PC-9 (cell line): Measurements from ENCODE around the gene POFUT2. TPM values are rescaled to one million over a fixed set of nuclear protein-coding genes. Genes with fewer than 3 reads are reported as not detected.

ENCODE experiments used
- BruUV-seq: library from RNA; stranded (reverse); fragments of 400-500 nt; replicated peaks from 2 replicates; lab custom pipeline; 2021; lab: Mats Ljungman, UMichigan
- CTCF ChIA-PET: fragments of 300-600 bp; sonication (Branson Sonifier 250); formaldehyde crosslinking; loops from one replicate; lab custom pipeline; 2022; ENCODE audit warnings: antibody characterized with exemption; lab: Charles Lee
- POLR2A ChIA-PET: fragments of 300-600 bp; sonication (Branson Sonifier 250); formaldehyde crosslinking; loops from one replicate; lab custom pipeline; 2022; ENCODE audit warnings: antibody characterized with exemption; ENCODE audit not compliant: unreplicated experiment; lab: Charles Lee
- DNase-seq, 2 experiments: peaks; one replicate each; pipeline versions ENCODE4 v3.0.0 to v3.0.0-alpha.2; 2015 to 2022; ENCODE audit warnings: mixed read lengths in 1 of 2
- H2AFZ ChIP-seq: fragments of 200-600 bp; sonication (generic); 2 replicates; pipeline ENCODE4 v1.8.1; 2017; ENCODE audit warnings: antibody characterized with exemption
- H3F3A ChIP-seq: fragments of 200-600 bp; sonication (generic); 2 replicates; pipeline ENCODE4 v1.8.1; 2017; ENCODE audit warnings: antibody characterized with exemption, mild to moderate bottlenecking, low read depth; ENCODE audit not compliant: insufficient read depth
- H3K27ac ChIP-seq: fragments of 200-600 bp; sonication (generic); 2 replicates; pipeline ENCODE4 v1.6.1; 2016; ENCODE audit warnings: mixed run types
- H3K27me3 ChIP-seq: fragments of 200-600 bp; sonication (generic); 2 replicates; pipeline ENCODE4 v1.6.1; 2016; ENCODE audit warnings: low read depth, mixed run types; ENCODE audit not compliant: insufficient read depth
- H3K36me3 ChIP-seq: fragments of 200-600 bp; sonication (generic); 2 replicates; pipeline ENCODE4 v1.6.1; 2016; ENCODE audit warnings: low read depth, mixed run types
- H3K4me1 ChIP-seq: fragments of 200-600 bp; sonication (generic); replicated peaks from 2 replicates; pipeline ENCODE4 v1.6.1; 2016; ENCODE audit warnings: mixed run types; ENCODE audit not compliant: insufficient read depth
- H3K4me2 ChIP-seq: fragments of 200-600 bp; sonication (generic); 2 replicates; pipeline ENCODE4 v1.6.1; 2017; ENCODE audit warnings: mixed run types
- H3K4me3 ChIP-seq: fragments of 200-600 bp; sonication (generic); 2 replicates; pipeline ENCODE4 v1.6.1; 2016; ENCODE audit warnings: mixed run types
- H3K79me2 ChIP-seq: fragments of 200-600 bp; sonication (generic); 2 replicates; pipeline ENCODE4 v1.6.1; 2017; ENCODE audit warnings: low read depth, mixed run types
- H3K9me2 ChIP-seq: fragments of 200-600 bp; sonication (generic); 2 replicates; pipeline ENCODE4 v1.8.1; 2017; ENCODE audit warnings: mild to moderate bottlenecking; ENCODE audit not compliant: insufficient read depth
- H3K9me3 ChIP-seq: fragments of 200-600 bp; sonication (generic); 2 replicates; pipeline ENCODE4 v1.8.1; 2016; ENCODE audit warnings: low read depth; ENCODE audit not compliant: insufficient read depth
- H4K20me1 ChIP-seq: fragments of 200-600 bp; sonication (generic); 2 replicates; pipeline ENCODE4 v1.8.1; 2017; ENCODE audit not compliant: insufficient read depth
- EZH2 ChIP-seq: fragments of 200-600 bp; sonication (generic); IDR thresholded peaks from 2 replicates; pipeline ENCODE4 v1.8.0; 2017; ENCODE audit warnings: antibody characterized with exemption, low read depth
- intact Hi-C: fragments of 100-400 bp; cut with micrococcal nuclease; formaldehyde crosslinking; loops from one replicate; pipeline ENCODE4 v1.10.0; 2022; ENCODE audit not compliant: unreplicated experiment
- total RNA-seq: library from RNA; stranded (reverse); gene quantifications from 2 replicates; pipeline ENCODE4 v1.2.3, GENCODE V29; 2021
- TF ChIP-seq, protein P1 (sequence below): fragments of 200-600 bp; sonication (generic); conservative IDR thresholded peaks from 2 replicates; pipeline ENCODE4 v1.6.1; 2017; ENCODE audit warnings: mixed run types, antibody characterized with exemption, mild to moderate bottlenecking, moderate library complexity

POFUT2 gene
- total RNA-seq, 1 experiment from 2014 or later, result 32.6 TPM

GRCh38 chr21:45297329-45297728 lies 9.6 kb upstream of the POFUT2 start:
- Histone ChIP-seq H2AFZ (no peak overlapping the region), H3K36me3 (no peaks in the 10 kb centered on the region), H3F3A (no peaks in the 10 kb centered on the region), H3K79me2 (no peaks in the 10 kb centered on the region), H3K4me3 (no peak overlapping the region), H3K4me1 (no peaks in the 10 kb centered on the region), H3K27me3 (no peaks in the 10 kb centered on the region), H3K9me2 (no peaks in the 10 kb centered on the region), H3K9me3 (no peaks in the 10 kb centered on the region), H4K20me1 (no peaks in the 10 kb centered on the region), H3K4me2 (no peak overlapping the region), H3K27ac (no peak overlapping the region)
- ChIA-PET CTCF (no interaction called here), POLR2A (no interaction called here)
- no peak for DNase-seq
- intact Hi-C loops, result no loop called here
- TF ChIP-seq EZH2, result no peak
- TF ChIP-seq, protein P1, sequence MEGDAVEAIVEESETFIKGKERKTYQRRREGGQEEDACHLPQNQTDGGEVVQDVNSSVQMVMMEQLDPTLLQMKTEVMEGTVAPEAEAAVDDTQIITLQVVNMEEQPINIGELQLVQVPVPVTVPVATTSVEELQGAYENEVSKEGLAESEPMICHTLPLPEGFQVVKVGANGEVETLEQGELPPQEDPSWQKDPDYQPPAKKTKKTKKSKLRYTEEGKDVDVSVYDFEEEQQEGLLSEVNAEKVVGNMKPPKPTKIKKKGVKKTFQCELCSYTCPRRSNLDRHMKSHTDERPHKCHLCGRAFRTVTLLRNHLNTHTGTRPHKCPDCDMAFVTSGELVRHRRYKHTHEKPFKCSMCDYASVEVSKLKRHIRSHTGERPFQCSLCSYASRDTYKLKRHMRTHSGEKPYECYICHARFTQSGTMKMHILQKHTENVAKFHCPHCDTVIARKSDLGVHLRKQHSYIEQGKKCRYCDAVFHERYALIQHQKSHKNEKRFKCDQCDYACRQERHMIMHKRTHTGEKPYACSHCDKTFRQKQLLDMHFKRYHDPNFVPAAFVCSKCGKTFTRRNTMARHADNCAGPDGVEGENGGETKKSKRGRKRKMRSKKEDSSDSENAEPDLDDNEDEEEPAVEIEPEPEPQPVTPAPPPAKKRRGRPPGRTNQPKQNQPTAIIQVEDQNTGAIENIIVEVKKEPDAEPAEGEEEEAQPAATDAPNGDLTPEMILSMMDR, result no peak
- no TSS peak for BruUV-seq

DNA sequence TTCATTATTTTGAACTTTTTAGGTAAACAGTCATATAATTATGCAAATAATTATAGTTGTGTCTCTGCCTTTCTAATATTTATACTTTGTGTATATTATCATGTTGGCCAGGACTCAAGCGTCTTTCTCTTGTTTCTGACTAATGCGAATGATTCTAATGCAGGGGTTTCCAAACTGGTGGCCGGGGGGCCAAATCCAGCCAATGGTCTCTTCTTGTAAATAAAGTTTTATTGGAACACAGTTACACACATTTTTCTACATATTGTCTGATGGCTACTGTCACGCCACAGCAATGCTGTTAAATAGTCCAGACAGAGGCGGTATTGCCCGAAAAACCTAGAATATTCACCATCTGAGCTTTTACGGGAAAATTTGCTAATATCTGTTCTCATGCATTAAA lies 8.9 kb upstream of the POFUT2 start:
- Histone ChIP-seq H2AFZ (no peak overlapping the region), H3K4me1 (no peaks in the 10 kb centered on the region), H3K9me3 (no peaks in the 10 kb centered on the region), H4K20me1 (no peaks in the 10 kb centered on the region), H3K79me2 (no peaks in the 10 kb centered on the region), H3K9me2 (no peaks in the 10 kb centered on the region), H3F3A (no peaks in the 10 kb centered on the region), H3K27me3 (no peaks in the 10 kb centered on the region), H3K4me3 (no peak overlapping the region), H3K27ac (no peak overlapping the region), H3K36me3 (no peaks in the 10 kb centered on the region), H3K4me2 (no peak overlapping the region)
- BruUV-seq, result no TSS peak
- DNase-seq, result no peak
- ChIA-PET CTCF (no interaction called here), POLR2A (no interaction called here)
- no peak for TF ChIP-seq EZH2
- TF ChIP-seq, protein P1, result no peak
- intact Hi-C loops, result no loop called here

DNA sequence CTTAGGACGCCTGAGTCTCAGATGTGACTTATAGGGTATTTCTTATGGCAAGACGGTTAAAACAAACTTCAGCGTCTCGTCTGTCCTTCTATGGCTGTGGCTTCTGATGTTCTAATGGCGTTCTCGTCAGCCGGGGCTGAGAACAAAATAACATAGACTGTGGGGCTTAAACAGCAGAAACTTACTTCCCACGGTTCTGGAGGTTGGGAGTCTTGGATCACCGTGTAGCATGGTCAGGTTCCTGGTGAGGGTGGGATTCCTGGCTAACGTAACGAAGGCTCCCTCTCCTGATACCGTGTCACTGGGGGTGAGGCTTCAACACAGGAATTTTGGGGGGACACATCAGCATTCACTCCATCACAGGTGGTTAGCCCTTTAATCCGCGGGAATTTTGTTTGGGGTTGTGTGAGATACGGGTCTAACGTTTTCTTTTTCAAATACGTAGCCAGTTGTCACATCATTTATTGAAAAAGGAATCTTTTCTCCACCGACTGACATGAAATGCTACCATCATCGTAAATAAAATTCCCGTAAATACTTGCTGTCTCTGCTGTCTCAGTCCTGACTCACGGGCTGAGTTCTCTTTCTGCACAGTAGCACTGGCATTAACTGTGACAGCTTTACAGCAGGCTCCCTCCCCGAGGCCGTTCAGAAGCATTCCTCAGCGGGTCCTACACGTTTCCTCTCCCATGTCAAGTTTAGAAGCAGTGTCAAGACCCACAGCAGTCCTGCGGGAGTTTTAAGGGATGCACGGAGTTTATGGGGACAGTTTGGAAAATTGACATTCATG lies 8.1 kb upstream of the POFUT2 start:
- H3K27me3 ChIP-seq, result no peaks in the 10 kb centered on the region
- POLR2A ChIA-PET, result no interaction called here
- BruUV-seq, result no TSS peak
- H3K27ac ChIP-seq, result no peak overlapping the region
- H4K20me1 ChIP-seq, result no peaks in the 10 kb centered on the region
- H2AFZ ChIP-seq, result no peak overlapping the region
- intact Hi-C loops, result no loop called here
- H3K36me3 ChIP-seq, result no peaks in the 10 kb centered on the region
- CTCF ChIA-PET, result no interaction called here
- DNase-seq, result no peak
- H3F3A ChIP-seq, result no peaks in the 10 kb centered on the region
- no peak overlapping the region for H3K4me3 ChIP-seq
- no peak overlapping the region for H3K4me2 ChIP-seq
- no peak for TF ChIP-seq EZH2
- no peaks in the 10 kb centered on the region for H3K79me2 ChIP-seq
- no peaks in the 10 kb centered on the region for H3K9me3 ChIP-seq
- H3K9me2 ChIP-seq, result no peaks in the 10 kb centered on the region
- no peaks in the 10 kb centered on the region for H3K4me1 ChIP-seq
